ENCODE results near the gene CCNT2.
A peak's percentile ranks its signal among the peaks of the same experiment; 100 is the strongest.
"Not testable (repeated sequence)": the region's sequence is repeated elsewhere in the genome, so short reads cannot be mapped to it uniquely, and the experiment has no call there.

The CCNT2 gene

DNA sequence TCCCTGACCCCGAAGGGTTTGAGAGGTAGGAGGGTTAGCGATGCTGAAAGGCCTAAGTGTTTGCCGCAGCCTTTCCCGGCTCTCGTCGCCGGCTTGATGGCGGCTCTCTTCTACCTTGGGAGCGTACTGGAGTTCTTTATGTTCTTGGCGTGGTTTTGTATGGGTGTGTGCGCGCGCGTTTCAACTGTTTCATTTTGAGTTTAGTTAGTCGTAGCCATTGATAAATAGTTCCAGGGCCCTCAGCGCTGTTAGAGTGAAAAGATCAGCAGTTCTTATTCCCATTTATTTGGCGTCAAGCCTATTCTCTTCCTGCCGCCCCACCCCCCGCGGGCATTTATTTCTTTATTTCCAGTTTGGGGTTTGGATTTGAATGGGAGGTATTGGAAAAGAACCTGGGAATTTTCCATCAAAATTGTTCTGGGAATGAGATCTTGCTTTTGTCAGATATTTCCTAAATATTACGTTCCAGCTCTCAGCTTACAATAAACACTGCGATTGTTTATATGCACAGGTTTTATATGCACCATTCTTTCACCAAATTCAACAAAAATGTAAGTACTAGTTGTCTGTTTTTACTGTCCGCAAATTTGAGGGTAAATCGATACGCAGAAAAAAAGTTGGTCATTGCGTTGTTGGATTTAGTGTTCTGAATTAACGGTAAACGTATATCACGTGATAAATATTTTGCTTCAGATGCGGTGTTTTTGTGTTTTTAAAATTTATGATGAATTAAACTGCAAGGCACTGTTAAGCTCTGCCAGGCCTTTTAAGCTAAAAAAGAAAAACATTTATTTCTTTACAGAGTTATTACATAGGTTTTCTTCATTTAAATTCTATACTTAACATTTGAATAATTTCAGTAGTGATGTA, 954 bp downstream of the CCNT2 start:
- peak in 1 of 2 experiments; percentile 3 for DNase-seq (ENCODE audit: low read depth in 2 of 2)

DNA sequence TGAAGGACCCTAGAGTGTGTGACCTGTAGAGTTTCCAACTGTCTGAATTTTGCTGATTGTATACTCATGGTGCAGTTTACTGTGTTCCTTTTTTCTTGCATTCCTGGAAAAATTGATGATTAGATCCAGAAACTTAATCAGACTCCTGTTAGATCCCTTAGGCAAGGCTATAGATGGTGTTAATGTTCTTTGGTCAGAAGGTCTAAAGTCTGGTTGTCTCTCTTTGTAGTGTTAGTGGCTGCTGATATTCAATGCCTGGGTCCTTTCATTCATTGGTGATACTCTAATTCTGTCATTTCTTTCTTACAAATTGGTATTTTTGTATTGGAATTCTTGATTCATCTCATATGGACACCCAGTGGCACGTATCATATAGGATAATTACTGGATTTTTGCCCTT, 6.3 kb downstream of the CCNT2 start:
- DNase-seq (ENCODE audit: low read depth in 2 of 2): no peak

DNA sequence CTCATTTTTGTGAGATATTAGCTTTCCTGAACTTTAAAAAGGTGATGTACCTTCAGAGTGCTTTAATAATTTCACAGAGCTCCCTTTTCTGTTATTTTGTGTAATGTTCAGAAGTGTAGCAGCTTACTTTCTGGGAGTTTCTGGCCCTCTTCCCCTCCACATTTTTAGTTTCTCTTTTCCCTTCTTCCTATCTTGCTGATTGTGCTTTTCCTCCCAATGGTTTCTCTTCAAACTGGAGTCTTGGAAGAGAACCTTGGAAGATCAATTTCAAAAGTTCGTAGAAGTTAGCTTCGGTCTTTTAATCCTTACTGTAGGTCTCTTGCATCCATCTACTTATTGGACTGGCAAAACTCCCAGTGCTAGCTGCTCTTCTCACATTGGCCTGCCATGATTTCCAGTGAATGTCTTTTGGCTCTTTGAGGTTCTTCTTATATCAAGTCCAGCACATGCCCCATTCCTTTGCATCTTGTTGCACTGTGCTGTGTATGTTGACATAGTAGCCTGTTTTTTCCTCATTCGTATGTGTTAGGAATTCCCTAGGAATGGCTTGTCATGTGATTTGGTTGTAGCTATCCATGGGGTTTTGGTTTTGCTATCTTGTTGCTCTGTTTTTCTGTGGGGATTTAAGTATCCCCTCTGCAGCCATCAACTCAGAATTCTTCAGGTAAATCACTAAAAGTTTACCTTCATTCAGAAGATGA, 7.8 kb downstream of the CCNT2 start:
- peak in 1 of 2 experiments; percentile 3 for DNase-seq (ENCODE audit: low read depth in 2 of 2)

DNA sequence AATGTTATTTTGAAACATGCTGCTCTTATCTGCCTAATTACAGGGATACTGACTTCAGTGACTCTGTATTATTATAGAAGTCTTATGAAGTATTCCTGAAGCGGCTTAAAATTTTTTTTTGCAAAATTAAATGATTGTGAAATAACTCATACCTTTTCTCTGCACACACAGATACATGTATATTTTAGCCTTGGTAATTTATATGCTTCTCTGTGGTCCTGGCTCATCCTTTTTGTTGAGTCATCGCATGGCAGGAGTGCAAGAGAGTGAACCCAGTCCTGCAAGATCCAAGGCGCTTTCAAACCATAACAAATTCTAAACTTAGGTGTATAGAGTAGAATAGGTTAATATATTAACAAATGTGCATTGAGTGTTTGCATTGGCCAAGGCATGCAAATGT, 8.6 kb downstream of the CCNT2 start:
- DNase-seq (ENCODE audit: low read depth in 2 of 2): peak in 1 of 2 experiments; percentile 16

DNA sequence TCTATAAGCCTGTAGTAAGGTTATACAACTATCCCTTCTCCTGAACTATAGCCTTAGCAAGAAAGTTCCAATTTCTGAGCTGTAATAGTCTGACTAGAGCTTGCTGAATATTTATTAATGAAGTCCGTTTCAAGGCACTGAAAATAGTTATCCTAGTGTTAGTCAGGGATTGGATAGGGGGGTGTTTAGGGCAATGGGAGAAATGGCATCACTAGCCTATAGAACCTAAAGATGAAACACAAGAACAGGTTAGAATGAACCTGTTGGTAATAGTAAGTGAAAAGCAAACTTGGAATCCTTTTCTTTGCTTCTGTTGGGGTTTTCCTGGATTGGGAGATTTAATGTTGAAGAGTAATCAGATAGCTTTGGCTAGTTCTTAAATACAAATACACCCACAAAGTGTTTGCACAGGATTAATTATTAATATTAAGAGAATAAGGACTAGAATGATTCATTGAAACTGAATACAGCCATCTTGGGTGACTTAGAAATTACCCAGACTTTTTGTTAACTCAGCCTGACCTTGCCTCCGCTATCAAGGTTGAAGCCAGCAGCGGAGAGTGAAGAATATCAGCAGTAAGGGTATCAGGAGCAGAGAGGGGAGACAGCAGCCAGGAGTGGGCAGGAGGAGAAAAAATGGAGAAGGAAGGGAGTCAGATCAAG, 14.4 kb downstream of the CCNT2 start:
- no peak for DNase-seq (ENCODE audit: low read depth in 2 of 2)

DNA sequence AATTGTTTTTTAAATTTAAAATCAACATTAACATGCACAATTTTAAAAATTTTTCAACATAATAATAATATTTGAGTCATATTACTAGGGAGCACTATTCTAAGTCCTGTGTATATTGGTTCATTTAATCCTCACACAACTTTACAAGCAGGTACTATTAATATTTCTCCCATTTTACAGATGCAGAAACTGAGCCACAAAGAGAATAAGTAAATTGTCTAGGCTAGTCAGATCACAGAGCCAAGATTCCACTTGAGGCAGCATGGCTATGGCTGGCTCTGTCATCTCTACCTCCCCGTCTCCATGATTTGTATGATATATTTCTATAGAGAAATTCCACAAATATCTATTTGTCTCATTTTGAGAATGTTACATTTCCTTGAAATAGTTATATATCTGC, 15.1 kb downstream of the CCNT2 start:
- DNase-seq (ENCODE audit: low read depth in 2 of 2): no peak

DNA sequence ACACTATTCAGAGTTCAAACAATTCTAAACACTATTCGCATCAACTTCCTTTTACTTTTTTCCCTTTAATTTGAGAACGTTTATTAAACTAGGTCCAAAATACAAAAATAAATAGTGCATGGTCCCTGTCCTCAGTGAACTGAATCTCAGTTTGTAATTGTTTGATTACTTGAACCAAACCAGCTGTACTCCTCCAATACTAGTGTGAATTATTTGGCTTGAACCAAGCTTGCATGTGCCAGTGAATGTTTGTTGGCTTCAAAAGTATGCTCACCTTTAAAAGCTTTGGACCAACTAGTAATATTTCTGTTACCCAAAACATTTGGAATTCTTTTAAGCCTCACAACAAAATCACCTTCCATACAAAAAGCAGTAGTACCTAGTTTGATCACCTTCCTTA, 15.5 kb downstream of the CCNT2 start:
- DNase-seq (ENCODE audit: low read depth in 2 of 2): no peak

DNA sequence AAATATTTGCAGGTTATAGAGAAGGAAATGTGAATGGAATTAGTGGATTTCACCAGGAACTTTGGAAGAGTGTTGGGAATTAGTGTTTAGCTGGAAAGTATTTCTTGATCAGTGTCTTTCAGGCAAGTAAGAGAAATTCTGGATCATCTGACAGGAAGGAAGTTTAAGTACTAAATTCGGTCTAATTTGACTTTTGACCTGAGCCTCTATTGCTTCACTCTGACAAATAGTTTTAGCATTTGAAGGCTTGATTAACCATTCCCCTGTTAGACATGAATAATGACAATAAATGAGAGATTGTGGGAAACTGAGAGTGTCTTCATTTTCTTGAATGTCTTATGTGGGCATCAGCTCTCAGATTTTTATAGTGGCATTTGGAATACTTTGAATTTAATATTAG, 16.0 kb downstream of the CCNT2 start:
- no peak for DNase-seq (ENCODE audit: low read depth in 2 of 2)

DNA sequence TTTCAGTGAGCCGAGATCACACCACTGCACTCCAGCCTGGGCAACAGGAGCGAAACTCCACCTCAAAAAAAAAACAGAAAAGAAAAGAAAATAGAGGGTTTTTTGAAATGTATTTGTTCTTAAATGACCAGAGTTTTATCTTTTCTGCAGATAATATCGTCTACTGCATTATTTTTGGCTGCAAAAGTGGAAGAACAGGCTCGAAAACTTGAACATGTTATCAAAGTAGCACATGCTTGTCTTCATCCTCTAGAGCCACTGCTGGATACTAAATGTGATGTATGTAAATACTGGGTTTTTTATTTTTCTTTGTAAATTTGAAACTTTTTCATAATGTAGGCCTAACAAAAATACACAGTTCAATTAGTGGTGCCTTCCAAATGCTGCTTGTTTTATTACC, 18.1 kb downstream of the CCNT2 start:
- no peak for DNase-seq (ENCODE audit: low read depth in 2 of 2)

DNA sequence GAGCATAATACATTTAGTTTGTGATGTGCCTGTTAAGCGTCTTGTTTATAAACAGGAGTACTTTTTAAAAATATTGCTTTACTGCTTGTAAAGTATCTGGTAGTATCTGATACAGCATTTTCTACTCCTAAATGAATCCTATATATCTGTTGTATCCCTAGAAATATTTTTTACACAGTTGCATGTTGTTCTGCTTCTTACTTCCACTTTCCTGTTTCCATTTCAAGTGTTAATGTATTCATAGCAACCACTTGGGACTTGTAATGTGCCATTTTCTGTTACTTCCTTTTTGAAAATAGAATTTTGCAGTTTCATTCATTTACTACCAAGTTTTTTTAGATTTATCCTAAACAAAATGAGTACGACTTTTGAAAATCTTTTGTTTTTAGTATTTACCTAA, 24.9 kb downstream of the CCNT2 start:
- no peak for DNase-seq (ENCODE audit: low read depth in 2 of 2)

DNA sequence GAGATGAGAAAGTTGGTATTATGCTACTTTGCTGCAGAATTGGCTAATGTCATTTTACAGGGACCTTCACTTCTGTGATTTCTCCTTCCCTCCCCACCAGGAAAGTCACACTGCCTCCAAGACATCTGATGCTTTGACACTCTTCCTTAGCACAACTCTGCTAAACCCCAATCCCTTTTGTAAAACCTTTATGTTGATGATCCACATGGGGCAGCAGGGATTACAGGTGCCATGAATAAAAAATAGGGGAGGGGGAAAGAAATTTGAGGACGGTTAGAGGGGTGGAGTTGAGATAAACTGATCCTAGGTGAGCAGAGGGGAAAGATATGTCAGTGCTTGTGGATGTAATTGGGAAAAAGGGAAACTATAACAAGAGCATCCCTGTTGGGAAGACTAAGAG, 26.4 kb downstream of the CCNT2 start:
- no peak for DNase-seq (ENCODE audit: low read depth in 2 of 2)

DNA sequence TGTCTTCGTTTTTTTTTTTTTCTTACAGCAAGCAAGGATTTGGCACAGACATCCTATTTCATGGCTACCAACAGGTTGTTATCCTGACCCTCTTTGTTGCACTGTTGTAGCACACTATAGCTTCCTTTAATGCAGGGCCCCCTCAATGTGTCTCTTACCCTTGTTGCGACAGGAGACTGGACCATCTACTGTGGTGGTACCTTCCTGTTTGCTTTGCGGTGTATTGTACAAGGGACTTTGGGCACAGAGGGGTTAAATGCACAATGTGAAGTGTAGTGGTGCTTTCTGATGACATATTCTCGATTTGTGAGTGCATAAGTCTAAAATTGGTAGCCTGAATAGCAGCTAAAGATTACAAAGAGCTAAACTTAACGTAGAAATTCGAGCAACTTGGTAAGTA, 27.5 kb downstream of the CCNT2 start:
- no peak for DNase-seq (ENCODE audit: low read depth in 2 of 2)

DNA sequence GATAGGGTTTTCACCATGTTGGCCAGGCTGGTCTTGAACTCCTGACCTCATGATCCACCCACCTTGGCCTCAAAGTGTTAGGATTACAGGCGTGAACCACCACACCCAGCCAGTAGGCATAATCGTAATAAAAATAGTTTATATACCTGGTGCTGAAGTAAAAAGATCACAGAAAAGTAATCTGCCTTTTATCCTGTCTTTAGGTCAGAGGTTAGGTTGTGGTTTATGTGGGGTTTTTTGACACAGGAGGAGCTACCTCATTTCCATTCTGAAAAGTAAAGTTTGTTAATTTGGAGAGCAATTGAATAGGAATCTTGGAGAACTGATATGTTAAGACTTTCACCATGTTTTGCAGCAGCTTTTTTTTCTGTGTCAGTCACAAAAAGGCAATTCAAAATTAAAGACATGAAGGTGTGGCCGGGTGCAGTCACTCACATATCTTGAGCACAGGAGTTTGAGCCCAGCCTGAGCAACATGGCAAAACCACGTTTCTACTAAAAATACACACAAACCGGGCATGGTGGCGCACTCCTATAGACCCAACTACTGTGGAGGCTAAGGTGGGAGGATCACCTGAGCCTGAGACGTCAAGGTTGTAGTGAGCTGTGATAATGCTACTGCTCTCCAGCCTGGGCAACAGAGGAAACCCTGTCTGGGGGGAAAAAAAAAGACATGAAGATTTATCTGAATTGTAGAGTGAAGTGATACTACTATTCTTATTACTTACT, 31.5 kb downstream of the CCNT2 start:
- DNase-seq (ENCODE audit: low read depth in 2 of 2): no peak

DNA sequence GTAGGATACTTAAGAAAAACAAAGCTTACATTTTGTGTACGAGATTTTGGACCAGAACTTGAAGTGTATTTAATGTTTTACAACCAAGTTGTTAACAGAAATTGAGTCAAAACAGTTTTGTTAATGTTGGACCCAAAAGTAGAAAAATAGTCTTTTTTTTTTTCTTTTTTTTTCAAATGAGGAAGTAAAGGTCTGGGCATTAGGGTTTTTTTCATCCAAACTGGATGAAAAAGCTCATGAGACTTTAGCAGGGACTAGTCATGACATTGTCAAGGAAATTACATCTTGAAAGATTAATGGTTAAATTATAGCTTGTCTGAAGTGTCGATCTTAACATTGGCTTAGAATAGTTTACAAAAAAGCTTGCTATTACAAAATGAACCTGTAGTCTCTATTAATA, 32.3 kb downstream of the CCNT2 start:
- DNase-seq (ENCODE audit: low read depth in 2 of 2): no peak

DNA sequence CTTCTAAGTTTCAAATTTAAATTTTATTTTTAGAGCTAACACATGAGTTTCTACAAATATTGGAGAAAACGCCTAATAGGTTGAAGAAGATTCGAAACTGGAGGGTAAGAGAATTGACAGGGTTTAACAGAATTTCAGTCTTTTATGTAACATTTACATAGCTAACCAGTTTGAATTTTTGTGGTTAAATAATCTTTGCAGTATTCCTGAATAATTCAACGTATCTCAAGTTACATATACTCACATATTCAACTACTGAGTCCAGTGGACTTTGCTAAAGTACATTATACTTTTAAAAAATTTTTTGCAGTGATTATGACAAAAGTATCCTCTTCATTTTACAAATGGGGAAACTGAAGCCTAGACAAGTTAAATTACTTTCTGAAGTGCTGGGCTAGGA, 34.0 kb downstream of the CCNT2 start:
- DNase-seq (ENCODE audit: low read depth in 2 of 2): no peak

DNA sequence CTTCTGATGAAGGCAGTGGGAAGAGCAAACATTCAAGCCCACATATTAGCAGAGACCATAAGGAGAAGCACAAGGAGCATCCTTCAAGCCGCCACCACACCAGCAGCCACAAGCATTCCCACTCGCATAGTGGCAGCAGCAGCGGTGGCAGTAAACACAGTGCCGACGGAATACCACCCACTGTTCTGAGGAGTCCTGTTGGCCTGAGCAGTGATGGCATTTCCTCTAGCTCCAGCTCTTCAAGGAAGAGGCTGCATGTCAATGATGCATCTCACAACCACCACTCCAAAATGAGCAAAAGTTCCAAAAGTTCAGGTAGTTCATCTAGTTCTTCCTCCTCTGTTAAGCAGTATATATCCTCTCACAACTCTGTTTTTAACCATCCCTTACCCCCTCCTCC, 35.4 kb downstream of the CCNT2 start:
- DNase-seq (ENCODE audit: low read depth in 2 of 2): no peak

DNA sequence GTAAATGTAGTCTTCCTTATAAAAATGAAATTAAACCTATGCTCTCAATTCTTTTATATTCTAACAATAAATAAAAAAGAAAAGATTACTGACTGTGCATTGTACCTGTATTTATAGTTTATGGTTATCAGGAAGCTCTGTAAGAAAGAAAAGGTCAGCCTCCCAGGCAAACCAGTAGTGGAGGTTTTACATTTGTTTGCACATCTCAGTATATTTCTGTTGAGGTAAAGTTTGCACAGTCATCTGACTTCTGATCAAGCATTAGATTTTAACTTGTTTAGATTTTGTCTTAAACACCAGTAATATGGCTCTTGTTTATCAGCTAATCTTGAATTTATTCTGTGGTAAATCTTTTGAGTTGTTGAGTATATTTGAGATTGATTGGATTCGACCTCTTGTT, 37.1 kb downstream of the CCNT2 start:
- DNase-seq (ENCODE audit: low read depth in 2 of 2): no peak

DNA sequence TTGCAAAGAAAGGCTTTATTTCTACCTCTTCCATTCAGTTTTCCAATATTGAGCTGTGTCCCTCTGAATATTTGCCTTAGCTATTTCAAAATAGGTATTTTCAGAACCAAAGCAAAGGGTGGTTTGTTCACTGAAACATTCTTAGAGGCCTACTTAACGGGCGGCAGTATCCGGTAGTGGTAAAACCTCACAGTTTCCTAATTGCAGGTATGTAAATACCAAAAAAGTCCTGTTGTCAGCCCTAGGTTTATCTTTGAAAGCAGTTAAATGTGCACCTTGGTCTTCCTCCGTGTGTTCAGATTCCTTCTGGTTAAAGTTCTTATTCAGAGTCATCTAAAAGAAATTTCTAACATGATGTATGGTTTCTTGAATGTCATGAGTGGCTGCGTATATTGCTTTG, 38.9 kb downstream of the CCNT2 start:
- DNase-seq (ENCODE audit: low read depth in 2 of 2): no peak

DNA sequence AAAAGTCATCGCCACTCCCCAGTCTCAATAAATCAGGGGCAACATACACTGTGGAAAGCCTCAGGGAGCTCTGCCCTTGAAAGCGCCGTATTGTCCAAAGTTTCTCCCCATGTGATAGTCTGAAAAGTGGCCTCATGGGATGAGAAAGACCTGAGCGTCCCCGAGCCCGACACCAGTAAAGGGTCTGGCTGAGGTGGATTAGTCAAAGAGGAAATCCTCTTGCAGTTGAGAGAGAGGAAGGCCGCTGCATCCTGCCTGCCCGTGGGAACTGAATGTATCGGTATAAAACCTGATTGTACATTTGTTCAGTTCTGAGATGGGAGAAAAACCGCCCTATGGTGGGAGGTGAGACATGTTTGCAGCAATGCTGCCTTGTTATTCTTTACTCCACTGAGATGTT, 48.5 kb downstream of the CCNT2 start:
- not testable (repeated sequence) for DNase-seq (ENCODE audit: low read depth in 2 of 2)

DNA sequence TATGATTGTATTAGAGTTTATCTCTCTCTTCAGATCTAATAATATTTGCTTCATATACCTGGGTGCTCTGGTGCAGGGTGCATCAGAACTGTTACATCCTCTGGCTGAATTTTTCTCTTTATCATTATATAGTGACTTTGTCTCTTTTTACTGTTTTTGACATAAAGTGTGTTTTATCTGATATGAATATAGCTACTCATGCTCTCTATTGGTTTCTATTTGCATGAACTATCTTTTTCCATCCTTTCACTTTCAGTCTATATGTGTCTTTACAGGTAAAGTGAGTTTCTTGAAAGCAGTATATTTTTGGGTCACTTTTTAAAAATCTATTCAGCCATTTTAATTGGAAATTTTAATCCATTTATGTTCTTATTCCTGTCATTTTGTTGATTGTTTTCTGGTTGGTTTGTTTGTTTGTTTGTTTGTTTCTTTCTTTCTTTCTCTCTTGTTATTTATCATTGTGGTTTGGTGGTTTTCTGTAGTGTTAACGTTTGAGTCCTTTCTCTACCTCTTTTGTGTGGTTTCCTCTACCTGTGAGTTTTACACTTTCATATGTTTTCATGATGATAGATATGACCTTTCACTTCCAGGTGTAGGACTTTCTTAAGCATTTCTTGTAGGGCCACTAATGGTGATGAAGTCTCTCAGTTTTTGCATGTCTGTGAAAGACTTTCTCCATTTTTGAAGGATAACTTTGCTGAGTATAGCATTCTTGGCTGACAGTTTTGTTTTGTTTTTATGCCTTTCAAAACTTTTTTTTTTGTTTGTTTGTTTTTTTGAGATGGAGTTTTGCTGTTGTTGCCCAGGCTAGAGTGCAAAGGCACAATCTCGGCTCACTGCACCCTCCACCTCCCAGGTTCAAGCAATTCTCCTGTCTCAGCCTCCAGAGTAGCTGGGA, 54.9 kb downstream of the CCNT2 start:
- no peak for DNase-seq (ENCODE audit: low read depth in 2 of 2)

Data from fibroblast of skin of left quadriceps (primary cell).